A673 (cell line): ENCODE measurements around the gene CLCNKB.
"Not testable (repeated sequence)": the region's sequence is repeated elsewhere in the genome, so short reads cannot be mapped to it uniquely, and the experiment has no call there.

ENCODE experiments used
- EZH2 ChIP-seq: fragments of 200-600 bp; sonication (generic); IDR thresholded peaks from 2 replicates; pipeline ENCODE4 v1.6.1; 2017; ENCODE audit warnings: borderline replicate concordance, low read depth, mild to moderate bottlenecking, mixed read lengths, antibody characterized with exemption, low read length; ENCODE audit not compliant: poor library complexity, severe bottlenecking
- TF ChIP-seq, protein P1 (sequence below): fragments of 300-800, 200-600 bp; sonication (generic); conservative IDR thresholded peaks from 2 replicates; pipeline ENCODE4 v1.5.1; 2017; ENCODE audit warnings: low read depth, mild to moderate bottlenecking, antibody characterized with exemption, low read length, moderate library complexity, mixed read lengths

DNA sequence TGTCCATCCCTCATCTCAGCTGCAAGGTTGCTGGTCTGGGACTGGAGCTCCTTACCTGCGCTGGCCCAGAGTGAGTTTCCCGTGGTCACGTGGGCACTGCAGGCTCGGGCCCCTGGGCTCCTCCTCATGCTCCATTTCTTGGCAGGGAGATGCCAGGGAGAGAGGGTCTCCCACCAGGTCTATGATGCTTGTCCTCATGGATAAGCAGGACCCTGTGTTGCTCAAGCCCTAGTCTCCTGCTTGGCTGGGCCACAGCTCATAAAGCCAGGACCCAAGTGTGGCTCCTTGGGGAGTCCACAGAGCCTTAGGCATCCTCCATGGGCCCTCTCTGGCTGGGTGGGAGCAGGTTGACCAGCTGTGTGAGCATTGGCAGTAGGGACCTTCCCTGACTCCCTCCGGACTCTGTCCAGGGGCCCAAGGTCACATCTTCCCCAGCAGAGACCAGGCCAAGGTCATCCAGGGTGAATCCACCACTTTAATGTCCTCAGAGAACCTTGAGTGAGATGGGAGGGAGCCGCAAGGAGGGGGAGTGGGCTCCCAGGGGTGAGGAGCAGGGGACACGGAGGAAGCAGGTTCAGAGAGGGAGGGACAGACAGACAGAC lies 13.8 kb downstream of the CLCNKB start:
- TF ChIP-seq, protein P1, sequence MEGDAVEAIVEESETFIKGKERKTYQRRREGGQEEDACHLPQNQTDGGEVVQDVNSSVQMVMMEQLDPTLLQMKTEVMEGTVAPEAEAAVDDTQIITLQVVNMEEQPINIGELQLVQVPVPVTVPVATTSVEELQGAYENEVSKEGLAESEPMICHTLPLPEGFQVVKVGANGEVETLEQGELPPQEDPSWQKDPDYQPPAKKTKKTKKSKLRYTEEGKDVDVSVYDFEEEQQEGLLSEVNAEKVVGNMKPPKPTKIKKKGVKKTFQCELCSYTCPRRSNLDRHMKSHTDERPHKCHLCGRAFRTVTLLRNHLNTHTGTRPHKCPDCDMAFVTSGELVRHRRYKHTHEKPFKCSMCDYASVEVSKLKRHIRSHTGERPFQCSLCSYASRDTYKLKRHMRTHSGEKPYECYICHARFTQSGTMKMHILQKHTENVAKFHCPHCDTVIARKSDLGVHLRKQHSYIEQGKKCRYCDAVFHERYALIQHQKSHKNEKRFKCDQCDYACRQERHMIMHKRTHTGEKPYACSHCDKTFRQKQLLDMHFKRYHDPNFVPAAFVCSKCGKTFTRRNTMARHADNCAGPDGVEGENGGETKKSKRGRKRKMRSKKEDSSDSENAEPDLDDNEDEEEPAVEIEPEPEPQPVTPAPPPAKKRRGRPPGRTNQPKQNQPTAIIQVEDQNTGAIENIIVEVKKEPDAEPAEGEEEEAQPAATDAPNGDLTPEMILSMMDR: not testable (repeated sequence)
- TF ChIP-seq EZH2: not testable (repeated sequence)
